GM18873 (cell line): ENCODE results near the gene SERPINB6.
"Not testable (repeated sequence)": the region's sequence is repeated elsewhere in the genome, so short reads cannot be mapped to it uniquely, and the experiment has no call there.

Experiments
- ATAC-seq: cut with Tn5 transposase; IDR thresholded peaks from one replicate; pipeline ENCODE4 v1.9.1; 2021; ENCODE audit warnings: mild to moderate bottlenecking, moderate library complexity, moderate number of reproducible peaks; ENCODE audit not compliant: unreplicated experiment, low FRiP score

The SERPINB6 gene

GRCh38 chr6:2917801-2918445 is 53.4 kb downstream of the SERPINB6 start:
- no peak for ATAC-seq

- no peak for ATAC-seq
Measured at GRCh38 chr6:2917065-2917464, 54.3 kb downstream of the SERPINB6 start.

DNA sequence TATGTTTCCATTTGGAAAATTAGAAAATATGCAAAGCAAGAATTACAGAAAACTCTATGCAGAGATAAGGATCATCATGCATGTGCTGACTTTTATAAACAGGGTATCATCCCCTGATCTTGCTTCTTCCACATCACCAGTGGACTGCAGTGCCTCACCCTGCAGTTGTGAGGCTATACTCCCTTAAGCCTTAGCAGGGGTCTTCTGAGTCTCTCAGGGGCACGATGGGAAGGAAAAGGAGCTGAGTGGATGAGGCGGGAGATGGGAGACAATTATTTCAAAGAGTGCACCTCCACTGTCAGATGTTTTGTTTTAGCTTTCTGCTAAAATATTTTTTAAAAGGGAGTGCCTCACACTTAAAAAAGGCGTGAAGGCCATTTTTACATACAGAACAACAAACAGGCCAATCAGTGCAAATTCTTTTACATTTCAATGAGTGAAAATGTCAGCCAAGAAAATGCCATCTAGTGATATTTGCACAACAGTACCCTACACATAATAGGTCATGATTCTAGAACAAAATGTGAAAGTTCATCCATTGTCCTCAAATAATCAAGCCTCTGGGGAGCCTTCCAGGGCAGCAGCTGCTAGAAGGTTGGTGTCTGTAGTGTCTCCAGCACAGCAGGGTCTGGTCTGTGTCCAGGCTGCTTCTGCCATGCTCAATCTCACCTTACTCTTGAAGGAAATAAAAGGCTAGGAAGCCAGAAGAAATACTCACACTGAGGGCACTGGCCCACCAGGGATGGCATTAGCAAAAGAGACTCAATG is 55.0 kb downstream of the SERPINB6 start:
- ATAC-seq = no peak

DNA sequence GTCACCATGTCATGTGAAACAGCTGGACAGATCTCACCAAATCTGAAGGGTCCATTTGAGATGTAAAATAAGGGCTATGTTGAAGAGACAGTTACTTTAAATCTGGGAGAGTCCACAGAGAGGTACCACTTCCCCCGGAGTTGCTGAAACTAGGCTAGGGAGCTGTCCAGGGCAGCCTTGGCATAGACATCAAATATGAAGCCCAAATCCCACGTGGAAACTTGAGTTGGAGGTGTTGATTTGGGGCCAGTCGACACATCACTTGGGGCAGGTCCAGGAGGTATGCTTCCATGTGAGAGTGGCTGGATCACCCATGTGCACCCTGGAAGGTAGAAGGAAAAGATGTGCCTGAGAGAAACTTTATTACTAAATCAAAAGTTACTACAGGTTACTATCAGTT is 56.2 kb downstream of the SERPINB6 start:
- no peak for ATAC-seq

- no peak for ATAC-seq
Measured at GRCh38 chr6:2914318-2914660, 57.1 kb downstream of the SERPINB6 start.

- ATAC-seq = no peak
Measured at GRCh38 chr6:2913621-2914317, 57.6 kb downstream of the SERPINB6 start.

- ATAC-seq = no peak
Measured at GRCh38 chr6:2911171-2911570, 60.2 kb downstream of the SERPINB6 start.

DNA sequence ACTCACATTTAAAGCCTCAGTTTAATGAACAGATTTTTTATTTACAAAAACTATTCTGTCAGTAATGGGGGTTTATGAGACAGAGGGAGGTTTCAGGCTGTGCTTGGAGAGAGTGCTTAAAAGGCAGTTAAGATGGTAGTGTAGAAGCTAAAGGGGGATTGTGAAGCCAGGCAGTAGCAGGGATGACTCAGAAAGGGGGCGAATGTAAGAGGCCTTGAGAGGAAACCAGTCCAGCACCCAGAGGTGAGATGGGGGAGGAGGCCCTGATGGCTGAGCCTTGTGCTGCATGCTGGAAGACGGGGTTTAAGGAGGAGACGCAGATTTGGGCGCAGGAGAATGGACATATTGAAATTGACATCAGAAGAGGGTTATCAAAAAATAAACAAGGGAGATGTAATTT is 61.6 kb downstream of the SERPINB6 start:
- ATAC-seq = no peak

- ATAC-seq = not testable (repeated sequence)
Measured at GRCh38 chr6:2909051-2909606, 62.2 kb downstream of the SERPINB6 start.

DNA sequence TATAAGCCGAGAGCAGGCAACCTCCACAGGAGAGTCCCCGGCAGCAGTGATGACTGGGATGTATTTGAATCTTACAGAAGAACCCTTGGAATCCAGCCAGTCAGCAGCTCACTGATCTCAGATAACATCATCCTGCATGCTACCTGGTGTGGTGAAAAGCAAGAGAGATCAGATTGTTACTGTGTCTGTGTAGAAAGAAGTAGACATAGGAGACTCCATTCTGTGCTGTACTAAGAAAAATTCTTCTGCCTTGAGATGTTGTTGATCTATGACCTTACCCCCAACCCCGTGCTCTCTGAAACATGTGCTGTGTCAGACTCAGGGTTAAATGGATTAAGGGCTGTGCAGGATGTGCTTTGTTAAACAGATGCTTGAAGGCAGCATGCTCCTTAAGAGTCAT is 62.9 kb downstream of the SERPINB6 start:
- not testable (repeated sequence) for ATAC-seq

DNA sequence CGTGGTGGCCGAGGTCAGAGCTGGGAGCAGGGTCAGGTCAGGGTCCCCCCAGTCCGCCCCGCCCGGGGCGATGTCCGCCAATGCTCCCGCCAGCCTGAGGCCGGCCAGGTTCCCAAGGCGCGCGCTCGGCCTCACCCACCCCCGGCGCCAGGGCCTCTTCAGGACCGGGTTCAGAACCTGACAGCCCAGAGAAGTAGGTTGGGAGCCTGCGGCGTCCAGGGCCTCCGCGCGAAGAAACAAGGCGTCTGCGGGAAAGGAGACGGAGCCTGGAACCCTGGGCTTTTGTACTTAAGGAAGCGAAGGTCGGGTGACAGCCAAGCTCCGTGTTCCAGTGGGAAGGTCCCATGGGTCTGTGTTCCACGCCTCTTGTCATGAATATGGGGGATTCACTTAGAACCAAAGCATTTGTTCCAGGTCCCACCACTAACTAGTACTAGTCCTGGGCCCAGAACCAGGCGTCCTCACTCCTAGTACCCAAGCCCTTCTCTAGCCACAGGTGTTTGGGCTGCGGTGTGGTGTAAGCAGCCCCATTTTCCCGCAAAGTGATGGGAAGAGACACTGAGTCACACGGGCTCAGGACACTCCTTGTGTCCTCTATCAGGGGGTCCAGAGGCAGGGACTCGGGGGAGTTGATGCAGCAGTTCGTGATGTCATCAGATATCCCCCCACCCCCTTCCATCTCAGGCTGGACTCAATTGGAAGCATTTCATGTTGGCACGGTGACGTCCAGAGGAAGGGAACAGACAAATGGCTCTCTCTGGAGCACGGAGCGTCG is 67.8 kb downstream of the SERPINB6 start:
- ATAC-seq = not testable (repeated sequence)

DNA sequence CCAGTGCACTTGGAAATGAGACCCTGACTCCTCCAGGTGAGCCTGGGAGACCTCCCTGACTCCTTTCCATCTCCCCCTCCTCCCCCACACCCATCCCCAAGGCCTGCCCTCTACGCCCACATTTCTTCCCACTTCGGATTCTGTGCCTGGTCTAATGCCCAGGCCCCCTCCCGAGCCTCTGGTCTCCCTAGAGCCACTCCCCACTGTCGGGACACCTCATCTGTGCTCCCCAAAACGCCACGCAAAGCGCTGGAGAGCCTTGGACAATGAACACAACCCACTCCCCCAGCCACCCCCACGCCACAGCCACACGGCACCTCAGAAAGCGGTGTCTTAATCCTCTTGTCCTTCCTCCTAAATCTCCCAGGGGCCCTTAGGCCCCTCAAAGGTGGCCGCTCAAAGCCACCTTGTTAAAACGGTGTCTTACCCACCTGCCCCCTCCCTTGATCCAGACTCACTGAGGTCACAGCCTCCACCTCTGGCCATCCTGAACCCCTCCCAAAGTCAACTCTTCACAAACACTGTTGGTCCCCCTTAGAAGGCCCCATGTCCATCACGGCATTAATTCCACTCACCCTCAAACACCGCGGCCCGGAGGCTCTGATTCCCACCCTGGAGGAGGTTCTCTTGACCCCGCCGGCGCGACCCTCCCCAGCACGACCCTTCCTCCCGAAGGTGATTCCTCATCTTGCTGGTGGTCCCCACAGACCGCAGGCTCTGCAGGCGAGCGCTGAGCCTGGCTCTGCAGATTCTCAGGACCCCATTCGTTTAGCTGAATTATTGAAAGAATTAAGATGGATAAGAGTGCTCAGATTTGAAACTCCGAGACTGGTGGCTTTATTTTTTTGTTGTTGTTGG is 69.5 kb downstream of the SERPINB6 start:
- not testable (repeated sequence) for ATAC-seq

DNA sequence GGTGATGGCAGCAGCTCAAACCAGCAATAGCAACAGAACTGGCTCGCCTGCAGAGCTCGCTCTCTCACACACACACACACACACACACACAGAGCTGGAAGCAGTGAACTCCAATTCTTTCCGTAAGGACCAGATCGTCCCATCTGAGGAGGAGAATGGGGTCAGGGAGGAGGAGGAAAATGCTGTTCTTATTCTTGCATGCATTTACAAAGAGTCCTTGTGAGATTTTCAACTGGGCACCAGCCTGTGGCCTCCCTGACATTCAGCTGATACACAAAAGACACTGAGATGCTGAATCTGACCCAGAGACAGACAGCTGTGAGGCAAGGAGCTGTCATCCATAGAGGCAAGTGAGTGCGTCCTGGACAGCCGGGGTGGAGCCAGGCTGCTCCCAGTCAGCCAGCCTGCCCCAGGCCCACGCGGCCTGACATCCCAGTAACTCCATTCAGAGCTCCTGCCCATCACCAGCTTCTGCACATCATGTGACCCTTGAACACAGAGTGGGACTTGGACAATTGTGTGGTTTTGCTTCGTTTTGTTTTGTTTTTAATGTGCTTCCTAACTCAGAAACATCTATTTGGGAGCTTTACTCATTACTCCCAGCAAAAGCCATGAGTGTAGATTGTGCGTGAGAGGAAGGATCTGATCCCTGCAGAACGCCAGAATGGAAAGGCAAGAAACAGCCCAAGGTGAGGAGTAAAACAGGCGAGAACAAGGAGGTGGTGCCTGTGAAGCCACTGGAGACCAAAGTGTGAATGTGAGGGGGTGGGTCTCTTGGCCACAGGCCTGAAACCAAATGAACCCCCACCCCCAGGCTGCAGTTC is 70.3 kb downstream of the SERPINB6 start:
- no peak for ATAC-seq

- ATAC-seq = no peak
Measured at GRCh38 chr6:2900221-2900807, 71.1 kb downstream of the SERPINB6 start.

DNA sequence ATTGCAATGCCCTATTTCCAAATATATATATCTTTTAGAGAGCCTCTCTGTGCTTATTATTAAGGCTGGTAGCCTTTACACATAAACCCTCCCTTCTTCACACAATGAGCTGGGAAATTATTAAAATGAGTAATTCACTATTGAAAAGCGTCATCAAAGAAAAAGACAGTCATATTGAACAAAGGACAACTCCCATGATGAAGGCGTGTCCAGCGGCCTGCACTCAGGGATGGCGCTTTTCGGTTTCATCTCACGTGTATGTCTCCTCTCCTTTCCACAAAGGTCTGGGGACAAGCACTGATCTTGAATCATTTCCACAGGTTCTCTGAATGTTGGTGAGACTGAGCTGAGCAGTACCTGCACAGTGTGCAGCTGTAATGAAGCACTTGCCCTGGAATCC is 71.8 kb downstream of the SERPINB6 start:
- no peak for ATAC-seq
